HepG2 (cell line): ENCODE measurements around the gene NBR1. TPM values are rescaled to one million over a fixed set of nuclear protein-coding genes. Genes with fewer than 3 reads are reported as not detected.

ENCODE experiments used
- ETV5 ChIP-seq: IDR thresholded peaks from 2 replicates; pipeline ENCODE4 v1.6.1; 2018; ENCODE audit warnings: missing biosample characterization, missing genetic modification reagents, inconsistent platforms, borderline replicate concordance
- RERE ChIP-seq: IDR thresholded peaks from 2 replicates; pipeline ENCODE4 v1.6.1; 2016; ENCODE audit warnings: low read depth, missing genetic modification reagents, missing compliant biosample characterization
- SAFB2 ChIP-seq: sonication (generic); formaldehyde crosslinking; IDR thresholded peaks from 2 replicates; pipeline ENCODE4 v1.5.1; 2020; ENCODE audit warnings: missing genetic modification reagents, low read depth, mild to moderate bottlenecking, borderline replicate concordance
- THAP8 ChIP-seq: sonication (generic); formaldehyde crosslinking; IDR thresholded peaks from 2 replicates; pipeline ENCODE4 v1.5.1; 2020; ENCODE audit warnings: missing genetic modification reagents, mild to moderate bottlenecking, borderline replicate concordance
- ZNF136 ChIP-seq: sonication (generic); formaldehyde crosslinking; IDR thresholded peaks from 2 replicates; pipeline ENCODE4 v1.8.1; 2022; ENCODE audit warnings: low read depth, mild to moderate bottlenecking, moderate library complexity, missing genetic modification reagents
- ZNF260 ChIP-seq: sonication (generic); formaldehyde crosslinking; IDR thresholded peaks from 2 replicates; pipeline ENCODE4 v1.4.0; 2020; ENCODE audit warnings: missing genetic modification reagents, low read depth, mild to moderate bottlenecking, borderline replicate concordance
- ZNF30 ChIP-seq: sonication (generic); formaldehyde crosslinking; IDR thresholded peaks from 2 replicates; pipeline ENCODE4 v1.5.0; 2020; ENCODE audit warnings: mild to moderate bottlenecking, missing genetic modification reagents
- ZNF362 ChIP-seq: sonication (generic); formaldehyde crosslinking; IDR thresholded peaks from 2 replicates; pipeline ENCODE4 v1.4.0; 2020; ENCODE audit warnings: missing genetic modification reagents, mild to moderate bottlenecking, borderline replicate concordance
- ZNF430 ChIP-seq: sonication (generic); formaldehyde crosslinking; IDR thresholded peaks from 2 replicates; pipeline ENCODE4 v1.9.0; 2021; ENCODE audit warnings: mild to moderate bottlenecking, missing genetic modification reagents
- polyA plus RNA-seq, 8 experiments: library from polyadenylated mRNA; depleted of rRNA in 3 of 8; stranded (reverse) in 7 of 8; unstranded in 1 of 8; fragments of >200 nt; fragmentation: Illumina TruSeq in 4 of 8; extraction: Trizol in 4 of 8; gene quantifications; 2 replicates each; pipeline versions ENCODE4 v1.2.1 to v1.2.3, GENCODE V29; 2011 to 2016; ENCODE audit warnings: low read depth in 4 of 8, missing spikeins in 1 of 8, mixed read lengths in 1 of 8; ENCODE audit not compliant: insufficient read depth in 1 of 8
- total RNA-seq, 5 experiments: library from RNA; depleted of rRNA; stranded (reverse); fragments of >200 nt; fragmentation: Illumina TruSeq; extraction: Trizol; gene quantifications; 2 replicates each; pipeline ENCODE4 v1.2.3, GENCODE V29; 2016; ENCODE audit warnings: low read depth in 1 of 5

NBR1 gene
- total and polyA plus RNA-seq, 2 of the 13 experiments (the other 11 are each of a cell fraction or from before 2014, with no cell fraction given): 51.7 to 121 TPM

- TF ChIP-seq ZNF30: no peak
- no peak for TF ChIP-seq SAFB2 (CRISPR knock-in tag)
- TF ChIP-seq ZNF362 (CRISPR knock-in tag): no peak
- TF ChIP-seq RERE (CRISPR knock-in tag): no peak
- TF ChIP-seq ZNF260 (CRISPR knock-in tag): no peak
- no peak for TF ChIP-seq THAP8 (CRISPR knock-in tag)
- no peak for TF ChIP-seq ZNF136 (CRISPR knock-in tag)
- TF ChIP-seq ETV5 (CRISPR knock-in tag): no peak
- no peak for TF ChIP-seq ZNF430
These were observed 46.6 kb downstream of the NBR1 start (continued) for GRCh38 chr17:43217614-43218087.
